Fibroblast of pulmonary artery (primary cell): ENCODE results near the gene GPC3.

Experiments
- DNase-seq: peaks from one replicate; pipeline ENCODE4 v3.0.0-alpha.2; 2010; ENCODE audit warnings: low read depth
- H3K4me3 ChIP-seq: replicated peaks from 2 replicates; pipeline ENCODE4 v1.5.1; 2011; ENCODE audit warnings: low read depth, mild to moderate bottlenecking, control low read depth, low read length, moderate library complexity
- CTCF ChIP-seq: IDR thresholded peaks from 2 replicates; pipeline ENCODE4 v1.5.1; 2011; ENCODE audit warnings: mild to moderate bottlenecking, control low read depth, low read length, inconsistent platforms; ENCODE audit errors: missing control alignments

GPC3 gene

GRCh38 chrX:133881007-133881406 lies 104.4 kb downstream of the GPC3 start:
- no peak overlapping the region for H3K4me3 ChIP-seq
- no peak for TF ChIP-seq CTCF
- DNase-seq, result no peak

GRCh38 chrX:133880032-133880443 lies 105.4 kb downstream of the GPC3 start:
- no peak overlapping the region for H3K4me3 ChIP-seq
- no peak for DNase-seq
- TF ChIP-seq CTCF, result no peak

- no peak overlapping the region for H3K4me3 ChIP-seq
- no peak for TF ChIP-seq CTCF
- no peak for DNase-seq
These were observed 106.7 kb downstream of the GPC3 start for GRCh38 chrX:133878710-133879109.

- no peak for DNase-seq
- no peak for TF ChIP-seq CTCF
- H3K4me3 ChIP-seq, result no peak overlapping the region
These were observed 108.7 kb downstream of the GPC3 start for GRCh38 chrX:133876646-133877045.

- H3K4me3 ChIP-seq, result no peak overlapping the region
- DNase-seq, result no peak
- no peak for TF ChIP-seq CTCF
These were observed 116.1 kb downstream of the GPC3 start for GRCh38 chrX:133869270-133869669.

GRCh38 chrX:133868682-133869081 lies 116.7 kb downstream of the GPC3 start:
- no peak for TF ChIP-seq CTCF
- H3K4me3 ChIP-seq, result no peak overlapping the region
- DNase-seq, result no peak

GRCh38 chrX:133868250-133868649 lies 117.1 kb downstream of the GPC3 start:
- TF ChIP-seq CTCF, result no peak
- H3K4me3 ChIP-seq, result no peak overlapping the region
- no peak for DNase-seq
